Trophoblast cell (in vitro differentiated cells and primary cell): ENCODE data around the gene DUSP7.

Experiments used
- DNase-seq, 2 donors: peaks; one replicate each; pipeline ENCODE4 v3.0.0-alpha.2; 2016
- H2AFZ ChIP-seq: 2 replicates; pipeline ENCODE4 v1.6.1; 2013; ENCODE audit warnings: low read length, moderate library complexity, mild to moderate bottlenecking; ENCODE audit not compliant: insufficient read depth, poor library complexity
- H2AK5ac ChIP-seq: 2 replicates; pipeline ENCODE4 v1.6.1; 2013; ENCODE audit warnings: mild to moderate bottlenecking, low read length
- H2BK120ac ChIP-seq: 2 replicates; pipeline ENCODE4 v1.6.1; 2013; ENCODE audit warnings: low read length, mild to moderate bottlenecking, moderate library complexity; ENCODE audit not compliant: insufficient read depth, poor library complexity
- H2BK12ac ChIP-seq: 2 replicates; pipeline ENCODE4 v1.6.1; 2013; ENCODE audit warnings: mild to moderate bottlenecking, low read length, moderate library complexity
- H2BK5ac ChIP-seq: 2 replicates; pipeline ENCODE4 v1.6.1; 2013; ENCODE audit warnings: low read length, low read depth, moderate library complexity, mild to moderate bottlenecking; ENCODE audit not compliant: poor library complexity
- H3K14ac ChIP-seq: 2 replicates; pipeline ENCODE4 v1.6.1; 2013; ENCODE audit warnings: mild to moderate bottlenecking, low read length
- H3K18ac ChIP-seq: 2 replicates; pipeline ENCODE4 v1.6.1; 2013; ENCODE audit warnings: mild to moderate bottlenecking, low read length
- H3K23ac ChIP-seq: 2 replicates; pipeline ENCODE4 v1.6.1; 2013; ENCODE audit warnings: low read length
- H3K27ac ChIP-seq: 2 replicates; pipeline ENCODE4 v1.5.1; 2013; ENCODE audit warnings: low read depth, mild to moderate bottlenecking, inconsistent platforms, low read length, moderate library complexity
- H3K27me3 ChIP-seq: 2 replicates; pipeline ENCODE4 v1.6.1; 2013; ENCODE audit warnings: inconsistent platforms, mild to moderate bottlenecking, low read length, moderate library complexity; ENCODE audit not compliant: insufficient read depth
- H3K36me3 ChIP-seq, 2 experiments: 1 replicate in 1 of 2; 2 replicates in 1 of 2; pipeline ENCODE4 v1.6.1; 2013; ENCODE audit warnings: low read length in 2 of 2, mild to moderate bottlenecking in 2 of 2, moderate library complexity in 1 of 2; ENCODE audit not compliant: insufficient read depth in 2 of 2, control insufficient read depth in 1 of 2
- H3K4ac ChIP-seq: 2 replicates; pipeline ENCODE4 v1.6.1; 2013; ENCODE audit warnings: low read depth, mild to moderate bottlenecking, low read length, moderate library complexity
- H3K4me1 ChIP-seq, 2 experiments: 1 replicate in 1 of 2; 2 replicates in 1 of 2; pipeline ENCODE4 v1.6.1; 2013; ENCODE audit warnings: low read length in 2 of 2, mild to moderate bottlenecking in 2 of 2, moderate library complexity in 1 of 2; ENCODE audit not compliant: insufficient read depth in 2 of 2, control insufficient read depth in 1 of 2
- H3K4me2 ChIP-seq: 2 replicates; pipeline ENCODE4 v1.6.1; 2013; ENCODE audit warnings: inconsistent platforms, mild to moderate bottlenecking, low read length, moderate library complexity
- H3K4me3 ChIP-seq: 2 replicates; pipeline ENCODE4 v1.5.1; 2013; ENCODE audit warnings: mild to moderate bottlenecking, low read depth, low read length, inconsistent platforms
- H3K79me1 ChIP-seq: one replicate; pipeline ENCODE4 v1.6.1; 2013; ENCODE audit warnings: low read length
- H3K79me2 ChIP-seq: 2 replicates; pipeline ENCODE4 v1.6.1; 2013; ENCODE audit warnings: low read length, mild to moderate bottlenecking; ENCODE audit not compliant: control insufficient read depth, insufficient read depth, poor library complexity
- H3K9ac ChIP-seq: 2 replicates; pipeline ENCODE4 v1.6.1; 2013; ENCODE audit warnings: mild to moderate bottlenecking, low read length
- H3K9me3 ChIP-seq: 2 replicates; pipeline ENCODE4 v1.6.1; 2013; ENCODE audit warnings: low read depth, mild to moderate bottlenecking, control low read depth, inconsistent platforms, low read length; ENCODE audit not compliant: insufficient read depth
- H4K12ac ChIP-seq: 2 replicates; pipeline ENCODE4 v1.6.1; 2013; ENCODE audit warnings: low read depth, mild to moderate bottlenecking, low read length, moderate library complexity
- H4K8ac ChIP-seq: 2 replicates; pipeline ENCODE4 v1.6.1; 2013; ENCODE audit warnings: low read depth, mild to moderate bottlenecking, low read length, moderate library complexity
- H4K91ac ChIP-seq: one replicate; pipeline ENCODE4 v1.6.1; 2013; ENCODE audit warnings: low read depth, mild to moderate bottlenecking, low read length, moderate library complexity
- WGBS: extraction: QIAGEN DNeasy Blood & Tissue Kit; methylation state at CpG from one replicate; pipeline ENCODE4 v1.1.7; 2013; ENCODE audit warnings: missing lambda C conversion rate; ENCODE audit not compliant: insufficient read length, insufficient coverage; ENCODE audit errors: extremely low coverage; 5-methylcytosine and 5-hydroxymethylcytosine counted together

Gene DUSP7

DNA sequence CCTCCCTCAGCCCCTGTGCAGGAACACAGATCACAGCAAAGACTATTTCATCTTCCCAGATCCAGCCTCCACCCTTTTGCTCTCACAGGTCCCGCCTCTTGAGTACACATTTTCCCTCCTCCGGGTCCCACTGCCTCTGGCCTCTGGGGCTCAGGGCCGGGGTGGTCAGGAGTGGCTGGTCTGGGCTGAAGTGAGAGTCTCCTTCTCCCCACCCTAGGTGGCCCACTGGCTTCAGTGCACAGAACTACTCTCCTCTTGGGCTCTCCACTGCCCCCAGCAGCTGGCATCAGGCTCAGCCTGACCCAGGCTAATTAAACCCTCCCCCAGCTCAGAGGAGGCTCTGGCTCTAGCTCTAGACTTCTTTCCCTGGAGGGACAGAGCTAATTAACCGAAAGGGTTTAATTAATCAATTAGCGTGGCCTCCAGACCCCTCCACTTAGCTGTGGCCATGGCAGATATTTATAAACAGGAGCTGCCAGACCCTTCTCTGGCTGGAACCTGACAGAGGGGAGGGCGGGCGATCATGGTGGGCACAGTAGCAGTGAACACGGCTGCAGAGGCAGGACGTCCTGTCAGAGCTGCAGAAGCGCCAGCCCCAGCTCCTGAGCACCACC, 15.1 kb downstream of the DUSP7 start:
- no peaks in the 10 kb centered on the region for H3K79me2 ChIP-seq

GRCh38 chr3:52040600-52040999, 15.8 kb downstream of the DUSP7 start:
- Histone ChIP-seq H3K23ac (no peak overlapping the region), H3K9me3 (peaks cover 2% of the 10 kb centered on the region), H3K9ac (no peak overlapping the region), H3K79me1 (peaks cover 5% of the 10 kb centered on the region), H3K18ac (no peak overlapping the region), H3K79me2 (no peaks in the 10 kb centered on the region), H3K36me3 (no peaks in the 10 kb centered on the region), H3K27me3 (no peaks in the 10 kb centered on the region), H4K8ac (no peak overlapping the region), H3K14ac (no peak overlapping the region), H3K4me2 (no peak overlapping the region), H3K4me1 (peaks cover 0 to 5% of the 10 kb centered on the region in 2 experiments), H3K4ac (no peak overlapping the region), H2AK5ac (no peak overlapping the region), H2BK120ac (no peak overlapping the region), H2BK5ac (no peak overlapping the region), H3K27ac (no peak overlapping the region), H4K91ac (no peak overlapping the region), H3K4me3 (no peak overlapping the region), H4K12ac (no peak overlapping the region), H2BK12ac (no peak overlapping the region), H2AFZ (no peak overlapping the region)
- WGBS = no CpG with 5 or more reads among the region's 8 CpGs
- DNase-seq = no peak

More for the DNA sequence above, 15.1 kb downstream of the DUSP7 start:
- Histone ChIP-seq H4K8ac (no peak overlapping the region), H2AFZ (no peak overlapping the region), H3K4me3 (no peak overlapping the region), H2BK120ac (no peak overlapping the region), H3K27ac (no peak overlapping the region), H3K4me1 (peaks cover 5 to 11% of the 10 kb centered on the region in 2 experiments), H2BK5ac (no peak overlapping the region), H3K79me1 (peaks cover 9% of the 10 kb centered on the region), H4K91ac (no peak overlapping the region), H3K18ac (no peak overlapping the region), H3K23ac (no peak overlapping the region), H3K36me3 (no peaks in the 10 kb centered on the region), H4K12ac (no peak overlapping the region), H3K9ac (no peak overlapping the region), H3K4me2 (no peak overlapping the region), H2AK5ac (no peak overlapping the region), H3K4ac (no peak overlapping the region), H2BK12ac (no peak overlapping the region), H3K14ac (no peak overlapping the region), H3K27me3 (no peaks in the 10 kb centered on the region), H3K9me3 (peaks cover 2% of the 10 kb centered on the region)
- WGBS = no CpG with 5 or more reads among the region's 10 CpGs
- DNase-seq = no peak

GRCh38 chr3:52039846-52040245, 16.5 kb downstream of the DUSP7 start:
- H2AFZ ChIP-seq = no peak overlapping the region
- no peaks in the 10 kb centered on the region for H3K36me3 ChIP-seq
- H2BK120ac ChIP-seq = no peak overlapping the region
- no peak overlapping the region for H3K23ac ChIP-seq
- H3K4me3 ChIP-seq = no peak overlapping the region
- no peak overlapping the region for H3K9ac ChIP-seq
- no peak overlapping the region for H4K8ac ChIP-seq
- H3K79me1 ChIP-seq = no peaks in the 10 kb centered on the region
- H3K27ac ChIP-seq = no peak overlapping the region
- H4K12ac ChIP-seq = no peak overlapping the region
- no peak for DNase-seq
- no peak overlapping the region for H3K4ac ChIP-seq
- no peak overlapping the region for H4K91ac ChIP-seq
- H2AK5ac ChIP-seq = no peak overlapping the region
- WGBS = no CpG with 5 or more reads among the region's 17 CpGs
- H3K14ac ChIP-seq = no peak overlapping the region
- no peaks in the 10 kb centered on the region for H3K4me1 ChIP-seq
- H3K79me2 ChIP-seq = no peaks in the 10 kb centered on the region
- peaks cover 2% of the 10 kb centered on the region for H3K9me3 ChIP-seq
- H2BK12ac ChIP-seq = no peak overlapping the region
- H3K18ac ChIP-seq = no peak overlapping the region
- no peak overlapping the region for H2BK5ac ChIP-seq
- no peaks in the 10 kb centered on the region for H3K27me3 ChIP-seq
- H3K4me2 ChIP-seq = no peak overlapping the region

GRCh38 chr3:52039426-52039825, 16.9 kb downstream of the DUSP7 start:
- WGBS = no CpG with 5 or more reads among the region's 4 CpGs
- Histone ChIP-seq H3K18ac (no peak overlapping the region), H3K4me1 (no peaks in the 10 kb centered on the region), H4K12ac (no peak overlapping the region), H3K79me1 (no peaks in the 10 kb centered on the region), H3K36me3 (no peaks in the 10 kb centered on the region), H4K8ac (no peak overlapping the region), H3K4me3 (no peak overlapping the region), H2BK12ac (peak overlapping the region; percentile 20), H3K79me2 (no peaks in the 10 kb centered on the region), H3K4ac (no peak overlapping the region), H2AK5ac (no peak overlapping the region), H3K23ac (no peak overlapping the region), H3K4me2 (no peak overlapping the region), H3K27ac (no peak overlapping the region), H2BK120ac (no peak overlapping the region), H3K14ac (no peak overlapping the region), H2BK5ac (no peak overlapping the region), H3K27me3 (no peaks in the 10 kb centered on the region), H4K91ac (no peak overlapping the region), H2AFZ (no peak overlapping the region), H3K9me3 (peaks cover 2% of the 10 kb centered on the region), H3K9ac (no peak overlapping the region)
- DNase-seq = no peak
